HepG2 (cell line): ENCODE measurements around the gene NOTCH3. TPM values are rescaled to one million over a fixed set of nuclear protein-coding genes. Genes with fewer than 3 reads are reported as not detected.

Source experiments
- ATAC-seq: fragments of 200-7000 bp; cut with Tn5 transposase; 3 replicates; pipeline ENCODE4 v1.9.1; 2020; ENCODE audit warnings: mild to moderate bottlenecking, moderate library complexity
- BruUV-seq: library from RNA; stranded (reverse); fragments of 400-500 nt; replicated peaks from 2 replicates; lab custom pipeline; 2021; lab: Mats Ljungman, UMichigan
- CTCF ChIA-PET: fragments of 300-600 bp; formaldehyde crosslinking; extraction: SDS; loops from one replicate; lab custom pipeline; 2021; ENCODE audit warnings: low total read pairs, inconsistent platforms, low intra/inter-chr PET ratio; lab: Yijun Ruan, JAX
- POLR2A ChIA-PET: fragments of 350-600 bp; sonication (Branson Sonifier 250); formaldehyde crosslinking; loops from one replicate; lab custom pipeline; 2020; ENCODE audit warnings: antibody characterized with exemption, inconsistent platforms; lab: Yijun Ruan, JAX
- DNase-seq: peaks from one replicate; pipeline ENCODE4 v3.0.0-alpha.2; 2015; ENCODE audit warnings: low spot score
- FAIRE-seq: peaks from 3 replicates; lab custom pipeline; 2011; peaks lifted over from hg19 to GRCh38; lab: Jason Lieb, UNC
- H2AFZ ChIP-seq: one replicate; pipeline ENCODE4 v1.6.1; 2011; ENCODE audit warnings: low read length, inconsistent platforms
- H3K27ac ChIP-seq: fragments of 300-600 bp; 3 replicates; pipeline ENCODE4 v1.8.0; 2011; ENCODE audit warnings: mixed run types, mild to moderate bottlenecking, mixed read lengths, low read length, inconsistent platforms; ENCODE audit not compliant: insufficient read depth; ENCODE audit errors: extremely low read length
- H3K27me3 ChIP-seq, 2 experiments: fragments of 200-600 bp in 1 of 2; 2 replicates in 1 of 2; 3 replicates in 1 of 2; pipeline versions ENCODE4 v1.6.0 to v1.8.0; 2011; ENCODE audit warnings: low read length in 2 of 2, mild to moderate bottlenecking in 2 of 2, moderate library complexity in 2 of 2, inconsistent platforms in 1 of 2; ENCODE audit not compliant: insufficient read depth in 2 of 2, control insufficient read depth in 1 of 2
- H3K36me3 ChIP-seq, 2 experiments: fragments of 200-600 bp in 1 of 2; replicated peaks in 1 of 2; 2 replicates in 1 of 2; 3 replicates in 1 of 2; pipeline versions ENCODE4 v1.5.1 to v1.8.0; 2011; ENCODE audit warnings: low read length in 2 of 2, inconsistent platforms in 1 of 2; ENCODE audit not compliant: insufficient read depth in 2 of 2, control insufficient read depth in 1 of 2
- H3K4me1 ChIP-seq: 2 replicates; pipeline ENCODE4 v1.5.1; 2012; ENCODE audit warnings: low read length, inconsistent platforms; ENCODE audit not compliant: insufficient read depth
- H3K4me2 ChIP-seq: 2 replicates; pipeline ENCODE4 v1.6.0; 2011; ENCODE audit warnings: low read depth, low read length, inconsistent platforms
- H3K4me3 ChIP-seq, 3 experiments: fragments of 200-600 bp in 1 of 3; sonication (generic), shearing (Covaris generic) in 1 of 3; replicated peaks in 1 of 3; 2 replicates each; pipeline ENCODE4 v1.5.1; 2011 to 2016; ENCODE audit warnings: low read length in 3 of 3, inconsistent platforms in 2 of 3, low read depth in 2 of 3, mild to moderate bottlenecking in 2 of 3, control low read depth in 1 of 3, mixed read lengths in 1 of 3; ENCODE audit not compliant: insufficient read depth in 1 of 3
- H3K79me2 ChIP-seq: one replicate; pipeline ENCODE4 v1.6.1; 2011; ENCODE audit warnings: low read length, inconsistent platforms; ENCODE audit not compliant: insufficient read depth
- H3K9ac ChIP-seq: 2 replicates; pipeline ENCODE4 v1.6.0; 2011; ENCODE audit warnings: mild to moderate bottlenecking, low read depth, low read length, inconsistent platforms; ENCODE audit not compliant: insufficient read depth
- H3K9me3 ChIP-seq: 2 replicates; pipeline ENCODE4 v1.5.1; 2012; ENCODE audit warnings: mild to moderate bottlenecking, low read length
- H4K20me1 ChIP-seq: 2 replicates; pipeline ENCODE4 v1.6.0; 2011; ENCODE audit warnings: inconsistent platforms, mild to moderate bottlenecking, low read length, moderate library complexity; ENCODE audit not compliant: insufficient read depth
- RBFOX2 ChIP-seq: fragments of 200-400 bp; formaldehyde crosslinking; IDR thresholded peaks from 2 replicates; pipeline ENCODE4 v1.6.1; 2017; ENCODE audit warnings: low read depth, mild to moderate bottlenecking, low read length
- ZBTB3 ChIP-seq: sonication (generic); formaldehyde crosslinking; IDR thresholded peaks from 2 replicates; pipeline ENCODE4 v1.4.0; 2020; ENCODE audit warnings: low read depth, mild to moderate bottlenecking, moderate library complexity, missing genetic modification reagents, borderline replicate concordance
- ZNF232 ChIP-seq: sonication (generic); formaldehyde crosslinking; IDR thresholded peaks from 2 replicates; pipeline ENCODE4 v1.4.0; 2020; ENCODE audit warnings: missing genetic modification reagents, borderline replicate concordance
- WGBS: methylation state at CpG from one replicate; pipeline ENCODE4 v1.1.6; 2017; ENCODE audit warnings: low lambda C conversion rate; 5-methylcytosine and 5-hydroxymethylcytosine counted together
- in situ Hi-C: cut with HindIII; loops from 2 replicates; pipeline ENCODE4 v1.10.0; 2017; ENCODE audit warnings: low pct_unique_long_range_greater_than_20kb; ENCODE audit not compliant: extremely low pct_ligation_motif_present
- intact Hi-C: fragments of 100-400 bp; cut with micrococcal nuclease; formaldehyde crosslinking; loops from one replicate; pipeline ENCODE4 v1.10.0; 2022; ENCODE audit not compliant: unreplicated experiment
- microRNA-seq: library from miRNA; unstranded; fragments of <30 nt; microRNA quantifications from one replicate; pipeline ENCODE4, GENCODE V29; 2020
- polyA plus RNA-seq, 8 experiments: library from polyadenylated mRNA; depleted of rRNA in 3 of 8; stranded (reverse) in 7 of 8; unstranded in 1 of 8; fragments of >200 nt; fragmentation: Illumina TruSeq in 4 of 8; extraction: Trizol in 4 of 8; gene quantifications; 2 replicates each; pipeline versions ENCODE4 v1.2.1 to v1.2.3, GENCODE V29; 2011 to 2016; ENCODE audit warnings: low read depth in 4 of 8, missing spikeins in 1 of 8, mixed read lengths in 1 of 8; ENCODE audit not compliant: insufficient read depth in 1 of 8
- small RNA-seq, 3 experiments: library from RNA; depleted of rRNA; stranded (forward); fragments of <200 nt; gene quantifications; one replicate each; pipeline ENCODE3, GENCODE V24; 2012; ENCODE audit warnings: low read depth in 2 of 3, low replicate concordance in 1 of 3; ENCODE audit not compliant: insufficient read length in 3 of 3, insufficient read depth in 2 of 3
- total RNA-seq, 5 experiments: library from RNA; depleted of rRNA; stranded (reverse); fragments of >200 nt; fragmentation: Illumina TruSeq; extraction: Trizol; gene quantifications; 2 replicates each; pipeline ENCODE4 v1.2.3, GENCODE V29; 2016; ENCODE audit warnings: low read depth in 1 of 5

NOTCH3 gene
- total and polyA plus RNA-seq, 2 of the 13 experiments (the other 11 are each of a cell fraction or from before 2014, with no cell fraction given) = 0.09 to 0.28 TPM

DNA sequence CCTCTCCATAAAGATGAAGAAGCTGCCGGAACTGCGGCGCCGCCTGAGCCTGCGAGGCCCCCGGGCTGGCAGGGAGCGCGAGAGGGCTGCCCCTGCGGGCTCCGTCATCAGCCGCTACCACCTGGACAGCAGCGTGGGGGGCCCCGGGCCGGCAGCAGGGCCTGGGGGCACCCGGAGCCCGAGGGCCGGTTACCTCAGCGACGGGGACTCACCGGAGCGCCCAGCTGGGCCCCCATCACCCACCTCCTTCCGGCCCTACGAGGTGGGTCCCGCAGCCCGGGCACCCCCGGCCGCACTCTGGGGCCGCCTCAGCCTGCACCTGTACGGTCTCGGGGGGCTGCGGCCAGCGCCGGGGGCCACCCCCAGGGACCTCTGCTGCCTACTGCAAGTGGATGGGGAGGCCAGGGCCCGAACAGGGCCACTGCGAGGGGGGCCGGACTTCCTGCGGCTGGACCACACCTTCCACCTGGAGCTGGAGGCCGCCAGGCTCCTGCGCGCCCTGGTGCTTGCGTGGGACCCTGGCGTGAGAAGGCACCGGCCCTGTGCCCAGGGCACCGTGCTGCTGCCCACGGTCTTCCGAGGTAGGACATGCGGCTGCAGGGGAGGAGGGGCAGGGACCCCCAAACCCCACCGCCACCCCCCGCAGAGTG is 90.9 kb downstream of the NOTCH3 start:
- intact Hi-C loops = no loop called here
- Histone ChIP-seq H3K36me3 (peaks cover 13 to 33% of the 10 kb centered on the region in 2 experiments), H3K9me3 (no peaks in the 10 kb centered on the region), H3K79me2 (peaks cover 7% of the 10 kb centered on the region), H3K9ac (no peak overlapping the region), H3K27me3 (no peaks in the 10 kb centered on the region), H3K27ac (no peak overlapping the region), H2AFZ (no peak overlapping the region), H3K4me2 (no peak overlapping the region), H3K4me3 (no peak overlapping the region), H4K20me1 (no peaks in the 10 kb centered on the region), H3K4me1 (peaks cover 18% of the 10 kb centered on the region)
- BruUV-seq = no TSS peak
- in situ Hi-C loops = no loop called here
- no peak for ATAC-seq
- 96% methylated on average over 9 of the region's 49 CpGs for WGBS
- no peak for DNase-seq
- POLR2A ChIA-PET = interaction anchor here (2.4 kb wide), 1 partner anchor 15 kb away, joined by 13 read pairs; a partner anchor contains a TSS
- no peak for FAIRE-seq
- no peak for TF ChIP-seq ZBTB3
- TF ChIP-seq RBFOX2 = peak; percentile 58
- no peak for TF ChIP-seq ZNF232 (CRISPR knock-in tag)
- TF ChIP-seq, all 625 proteins: peak for 1
- CTCF ChIA-PET = no interaction called here

Small RNA genes lying within 50 kb of the gene (microRNA-seq; reads per million reads assigned to microRNA genes)
- not detected for gene MIR6795

Small RNA genes lying within 50 kb of the gene (small RNA-seq; reads per million reads assigned to genes)
- gene MIR6795 (0 reads per million in 3 experiments), gene RNU6-782P (0 reads per million in 3 experiments)

Other genes with a start within 250 kb of the NOTCH3 start
- gene SLC1A6, start 221.1 kb downstream of the NOTCH3 start, total RNA-seq (2016; rRNA removed; fragmentation: Illumina TruSeq; extraction: Trizol) = not detected in 2 replicates
- not detected in 2 replicates for gene SLC1A6, start 221.1 kb downstream of the NOTCH3 start, polyA plus RNA-seq (2011; rRNA removed)
- gene CASP14, start 151.5 kb downstream of the NOTCH3 start, total RNA-seq (2016; rRNA removed; fragmentation: Illumina TruSeq; extraction: Trizol) = not detected in 2 replicates
- gene CASP14, start 151.5 kb downstream of the NOTCH3 start, polyA plus RNA-seq (2011; rRNA removed) = not detected in 2 replicates
- gene OR1I1, start 118.8 kb downstream of the NOTCH3 start, total RNA-seq (2016; rRNA removed; fragmentation: Illumina TruSeq; extraction: Trizol) = not detected in 2 replicates
- gene OR1I1, start 118.8 kb downstream of the NOTCH3 start, polyA plus RNA-seq (2011; rRNA removed) = not detected in 2 replicates
- 3.8 and 4.3 TPM in 2 replicates for gene SYDE1, start 93.6 kb downstream of the NOTCH3 start, total RNA-seq (2016; rRNA removed; fragmentation: Illumina TruSeq; extraction: Trizol)
- 13.6 and 15.4 TPM in 2 replicates for gene SYDE1, start 93.6 kb downstream of the NOTCH3 start, polyA plus RNA-seq (2011; rRNA removed)
- 0.07 TPM in 1 of 2 replicates, not detected in the other for gene EPHX3, start 31.5 kb upstream of the NOTCH3 start, total RNA-seq (2016; rRNA removed; fragmentation: Illumina TruSeq; extraction: Trizol)
- 0.15 and 0.17 TPM in 2 replicates for gene EPHX3, start 31.5 kb upstream of the NOTCH3 start, polyA plus RNA-seq (2011; rRNA removed)
- gene BRD4, start 131.5 kb upstream of the NOTCH3 start, total RNA-seq (2016; rRNA removed; fragmentation: Illumina TruSeq; extraction: Trizol) = 11.4 TPM in 2 replicates
- 10.5 TPM in 2 replicates for gene BRD4, start 131.5 kb upstream of the NOTCH3 start, polyA plus RNA-seq (2011; rRNA removed)
- gene AKAP8, start 178.8 kb upstream of the NOTCH3 start, total RNA-seq (2016; rRNA removed; fragmentation: Illumina TruSeq; extraction: Trizol) = 21.2 and 22.1 TPM in 2 replicates
- gene AKAP8, start 178.8 kb upstream of the NOTCH3 start, polyA plus RNA-seq (2011; rRNA removed) = 15.2 and 15.9 TPM in 2 replicates
- 27.3 and 48.2 TPM in 2 replicates for gene AKAP8L, start 218.0 kb upstream of the NOTCH3 start, total RNA-seq (2016; rRNA removed; fragmentation: Illumina TruSeq; extraction: Trizol)
- 49.6 and 63.4 TPM in 2 replicates for gene AKAP8L, start 218.0 kb upstream of the NOTCH3 start, polyA plus RNA-seq (2011; rRNA removed)
- 4.7 and 5.1 TPM in 2 replicates for gene WIZ, start 249.0 kb upstream of the NOTCH3 start, total RNA-seq (2016; rRNA removed; fragmentation: Illumina TruSeq; extraction: Trizol)
- 4.8 and 6.3 TPM in 2 replicates for gene WIZ, start 249.0 kb upstream of the NOTCH3 start, polyA plus RNA-seq (2011; rRNA removed)